Myocyte (in vitro differentiated cells): Measurements from ENCODE around the gene ZNF18. TPM values are rescaled to one million over a fixed set of nuclear protein-coding genes. Genes with fewer than 3 reads are reported as not detected.
"Not testable (repeated sequence)": the region's sequence is repeated elsewhere in the genome, so short reads cannot be mapped to it uniquely, and the experiment has no call there.

ENCODE experiments used
- DNase-seq: peaks from one replicate; pipeline ENCODE4 v3.0.0-alpha.2; 2012; ENCODE audit warnings: low read depth
- total RNA-seq: library from RNA; depleted of rRNA; stranded (reverse); fragments of >200 nt; gene quantifications from 2 replicates; pipeline ENCODE4 v1.2.3, GENCODE V29; 2014

ZNF18 gene
- total RNA-seq, 1 donor from 2014 or later: 14.3 TPM

DNA sequence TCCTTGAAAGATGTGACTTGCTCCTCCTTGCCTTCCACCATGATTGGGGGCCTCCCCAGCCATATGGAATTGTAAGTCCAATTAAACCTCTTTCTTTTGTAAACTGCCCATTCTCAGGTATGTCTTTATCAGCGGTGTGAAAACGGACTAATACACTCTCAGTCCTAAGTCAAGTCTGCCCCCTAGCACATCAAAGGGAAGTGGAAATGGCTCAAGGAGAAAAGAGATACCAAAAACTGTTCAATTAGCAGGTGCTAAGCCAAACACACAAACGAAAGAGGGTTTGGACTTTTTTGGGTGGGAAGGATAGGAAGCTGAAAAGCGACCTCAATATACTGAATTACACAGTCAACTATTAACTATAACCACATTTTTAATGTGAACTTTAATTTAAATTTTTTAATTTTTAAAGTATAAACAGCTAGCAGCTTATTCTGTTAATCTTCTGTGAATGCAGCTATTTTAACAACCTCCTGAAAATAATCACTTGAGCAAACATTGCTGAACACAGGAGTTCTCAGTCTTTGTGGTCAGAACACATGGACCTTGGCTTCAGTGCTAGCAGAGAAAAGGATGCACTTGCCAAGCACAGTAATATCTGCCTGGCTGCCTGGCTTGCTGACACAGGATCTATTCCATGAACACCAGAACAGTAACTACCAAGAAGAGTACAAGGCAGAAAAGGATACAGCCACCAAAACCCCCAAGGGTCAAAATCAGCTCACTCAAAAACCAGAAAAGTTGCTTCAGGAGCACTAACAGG, 10.9 kb downstream of the ZNF18 start:
- peak; percentile 62 for DNase-seq

DNA sequence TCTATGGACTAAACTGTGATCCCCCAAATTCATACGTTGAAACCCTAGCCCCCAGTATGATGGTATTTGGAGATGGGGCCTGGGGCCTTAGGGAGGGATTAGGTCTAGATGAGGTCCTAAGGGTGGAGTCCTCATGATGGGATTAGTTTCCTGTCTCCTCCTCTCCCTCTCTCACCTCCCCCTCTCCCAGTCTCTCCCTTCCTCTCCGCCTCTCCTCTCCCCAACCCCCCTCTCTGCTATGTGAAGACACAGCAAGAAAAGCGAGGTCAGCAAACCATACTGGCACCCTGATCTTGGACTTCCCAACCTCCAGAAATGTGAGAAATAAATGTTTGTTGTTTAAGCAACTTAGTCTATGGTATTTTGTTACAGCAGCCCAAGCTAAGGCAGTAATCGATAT, 15.4 kb downstream of the ZNF18 start:
- no peak for DNase-seq

DNA sequence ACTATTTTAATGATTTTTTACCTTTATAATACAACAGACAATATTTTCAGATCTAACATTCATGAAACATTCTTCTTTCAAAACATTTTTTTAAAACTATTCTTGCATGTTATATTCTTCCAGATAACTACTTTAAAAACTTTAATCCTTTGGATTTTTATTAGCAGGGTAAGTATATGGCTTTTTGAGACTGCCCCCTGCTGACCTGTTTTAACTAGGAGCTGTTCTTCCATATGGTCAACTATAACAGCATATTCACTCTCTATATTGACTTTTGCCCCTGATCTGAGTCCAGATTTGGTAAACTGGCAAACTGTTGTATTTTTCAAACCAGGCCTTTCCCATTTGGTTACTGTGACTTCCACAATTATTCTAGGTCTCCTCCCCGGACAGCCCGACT, 16.5 kb downstream of the ZNF18 start:
- peak; percentile 2 for DNase-seq

DNA sequence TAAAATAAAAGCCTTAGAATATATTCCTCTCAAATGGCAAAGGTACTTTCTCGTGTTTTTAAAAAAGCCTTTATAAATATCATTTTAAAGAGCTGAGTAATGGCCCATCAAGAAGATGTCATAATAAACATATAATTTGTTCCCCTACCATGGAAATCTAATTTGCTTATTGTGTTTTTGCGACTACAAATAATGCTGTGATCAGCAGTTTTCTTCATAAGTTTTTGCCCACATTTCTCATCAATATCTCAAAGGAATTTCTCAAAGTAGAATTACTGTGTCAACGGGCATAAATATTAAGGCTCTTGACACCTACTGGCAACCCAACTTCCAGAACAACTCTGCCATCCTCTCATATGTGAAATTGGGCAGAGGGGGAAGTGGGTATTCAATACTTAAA, 17.5 kb downstream of the ZNF18 start:
- DNase-seq: no peak

DNA sequence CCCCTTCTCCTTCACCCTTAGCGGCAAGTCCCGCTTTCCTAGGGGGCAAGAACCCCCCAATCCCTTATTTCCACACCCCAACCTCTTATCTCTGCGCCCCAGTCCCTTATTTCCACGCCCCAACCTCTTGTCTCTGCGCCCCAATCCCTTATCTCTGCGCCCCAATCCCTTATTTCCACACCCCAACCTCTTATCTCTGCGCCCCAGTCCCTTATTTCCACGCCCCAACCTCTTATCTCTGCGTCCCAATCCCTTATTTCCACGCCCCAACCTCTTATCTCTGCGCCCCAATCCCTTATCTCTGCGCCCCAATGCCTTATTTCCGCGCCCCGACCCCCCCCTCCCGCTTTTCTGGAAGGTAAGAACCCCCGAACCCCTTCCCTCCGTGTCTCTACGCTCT, 24.5 kb downstream of the ZNF18 start:
- not testable (repeated sequence) for DNase-seq

DNA sequence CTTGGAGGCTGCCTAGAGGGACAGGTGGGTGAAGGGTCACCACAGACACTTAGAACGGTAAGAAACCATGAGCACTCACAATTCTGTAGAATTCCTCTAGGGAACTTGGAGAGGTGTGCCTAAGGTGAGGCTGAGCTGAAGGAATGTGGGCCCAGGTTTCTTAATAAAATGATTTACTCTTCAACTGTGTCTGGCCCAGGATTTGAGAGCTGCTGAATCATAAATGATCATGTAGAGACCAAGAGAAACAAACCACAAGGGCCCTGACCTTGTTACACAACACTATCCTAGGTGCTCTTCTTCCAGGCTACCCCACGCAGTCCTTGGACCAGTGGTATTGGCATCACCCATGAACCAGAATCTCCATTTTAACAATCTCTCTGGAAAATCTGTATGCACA, 27.7 kb downstream of the ZNF18 start:
- DNase-seq: no peak

DNA sequence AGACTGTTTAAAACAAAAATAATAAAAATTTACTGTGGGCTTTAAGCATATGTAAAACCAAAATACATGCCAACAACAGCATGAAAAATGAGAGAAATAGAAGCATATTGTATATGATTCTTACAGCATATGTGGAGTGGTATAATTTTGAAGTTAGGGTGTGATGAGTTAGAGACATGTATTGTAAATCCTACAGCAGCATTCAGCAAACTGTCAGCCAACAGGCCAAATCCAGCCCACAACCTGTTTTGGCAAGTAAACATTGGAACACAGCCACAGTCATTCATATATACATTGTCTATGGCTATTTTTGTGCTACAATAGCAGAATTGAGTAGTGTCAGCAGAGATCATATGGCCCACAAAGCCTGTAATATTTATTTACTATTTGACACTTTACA, 42.3 kb downstream of the ZNF18 start:
- DNase-seq: no peak

DNA sequence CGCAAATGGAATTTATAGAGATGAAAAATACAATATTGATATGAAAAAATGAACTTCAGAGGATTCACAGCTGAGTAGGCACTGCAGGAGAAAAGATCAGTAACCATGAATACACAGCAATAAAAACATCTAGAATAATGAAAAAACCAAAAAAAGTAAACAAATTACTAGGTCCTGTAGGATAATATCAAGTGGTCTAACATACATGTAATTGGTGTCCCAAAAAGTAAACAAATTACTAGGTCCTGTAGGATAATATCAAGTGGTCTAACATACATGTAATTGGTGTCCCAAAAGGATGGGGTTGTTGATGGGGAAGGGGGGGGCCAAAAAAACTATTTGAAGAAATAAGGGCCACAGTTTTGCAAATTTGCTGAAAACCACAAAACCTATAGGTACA, 43.4 kb downstream of the ZNF18 start:
- DNase-seq: no peak

DNA sequence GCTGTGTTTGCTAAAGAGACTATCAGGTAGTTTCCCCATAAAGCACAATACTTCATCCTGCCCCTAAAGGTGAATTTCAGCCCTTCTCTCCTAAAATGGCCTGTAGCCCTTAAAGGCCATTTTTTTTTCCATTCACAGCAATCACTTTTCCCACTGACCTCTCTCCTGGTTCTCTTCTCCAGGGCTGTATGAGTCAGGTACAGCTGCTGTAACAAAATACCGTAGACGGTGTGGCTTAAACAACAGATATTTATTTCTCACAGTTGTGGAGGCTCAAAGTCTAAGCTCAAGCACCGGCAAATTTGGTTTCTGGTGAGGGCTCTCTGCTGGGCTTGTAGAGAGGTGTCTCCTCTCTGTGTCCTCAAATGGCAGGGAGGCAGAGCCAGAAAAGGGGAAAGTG, 44.7 kb downstream of the ZNF18 start:
- DNase-seq: no peak

DNA sequence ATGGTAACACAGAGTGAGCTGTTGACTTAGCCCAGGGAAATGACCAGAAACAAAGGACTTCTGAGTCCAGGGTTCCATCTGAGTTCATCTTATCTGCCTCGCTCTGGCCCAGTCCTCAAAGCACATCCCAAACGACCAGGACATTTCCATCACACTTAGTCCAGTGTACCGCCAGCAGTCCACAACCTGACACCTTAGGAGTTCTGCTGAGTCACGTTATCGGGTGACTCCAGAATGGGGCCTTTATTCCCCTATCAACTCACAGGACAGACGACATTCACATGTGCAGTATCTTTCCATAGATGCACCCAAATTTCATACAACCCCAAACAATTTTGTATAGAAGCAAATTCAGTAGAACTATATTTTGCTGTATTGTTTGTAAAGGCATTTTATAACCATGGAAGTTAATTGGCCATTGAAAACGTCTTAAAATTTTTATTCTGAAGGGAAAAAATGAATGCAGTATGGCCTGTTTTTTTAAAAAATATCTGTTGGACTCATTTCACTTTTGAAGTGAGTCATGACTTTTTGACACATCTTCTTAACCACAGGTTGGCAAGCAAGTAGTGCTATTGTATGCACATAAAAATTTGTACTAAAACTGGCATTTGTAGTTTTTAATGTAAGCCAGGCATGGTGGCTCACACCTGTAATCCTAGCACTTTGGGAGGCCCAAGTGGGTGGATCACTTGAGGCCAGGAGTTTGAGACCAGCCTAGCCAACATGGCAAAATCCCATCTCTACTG, 46.3 kb downstream of the ZNF18 start:
- DNase-seq: peak; percentile 18

DNA sequence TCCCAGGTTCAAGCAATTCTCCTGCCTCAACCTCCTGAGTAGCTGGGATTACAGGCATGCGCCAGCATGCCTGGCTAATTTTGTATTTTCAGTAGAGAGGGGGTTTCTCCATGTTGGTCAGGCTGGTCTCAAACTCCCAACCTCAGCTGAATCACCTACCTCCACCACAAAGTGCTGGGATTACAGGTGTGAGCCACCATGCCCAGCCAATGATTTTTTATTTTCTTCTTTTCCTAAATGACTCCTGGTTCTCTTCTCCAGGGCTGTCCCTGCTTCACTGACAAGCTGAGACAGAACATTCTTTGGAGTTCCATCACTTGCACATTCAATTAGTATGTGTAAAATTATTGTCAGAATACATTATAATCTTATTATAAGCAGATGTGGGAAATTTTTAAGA, 47.7 kb downstream of the ZNF18 start:
- not testable (repeated sequence) for DNase-seq

DNA sequence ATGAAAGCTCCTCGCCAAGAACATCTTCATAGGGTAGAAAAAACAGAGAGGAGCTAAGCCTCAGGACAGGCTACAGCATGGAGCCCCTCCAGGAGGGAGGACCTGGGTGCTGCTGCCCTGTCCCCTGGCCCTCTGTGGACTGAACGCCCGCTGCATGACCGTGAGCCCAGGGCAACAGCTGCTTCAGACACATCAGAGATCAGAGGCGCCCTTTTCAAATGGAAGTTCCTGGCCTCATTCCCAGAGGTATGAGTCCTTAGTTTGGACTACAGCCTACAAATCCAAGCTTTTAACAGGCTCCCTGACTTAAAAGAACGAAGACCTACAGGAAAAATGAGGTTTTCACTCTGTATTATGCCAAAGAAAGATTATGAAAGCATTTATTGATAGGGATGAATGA, 48.5 kb downstream of the ZNF18 start:
- peak; percentile 91 for DNase-seq

DNA sequence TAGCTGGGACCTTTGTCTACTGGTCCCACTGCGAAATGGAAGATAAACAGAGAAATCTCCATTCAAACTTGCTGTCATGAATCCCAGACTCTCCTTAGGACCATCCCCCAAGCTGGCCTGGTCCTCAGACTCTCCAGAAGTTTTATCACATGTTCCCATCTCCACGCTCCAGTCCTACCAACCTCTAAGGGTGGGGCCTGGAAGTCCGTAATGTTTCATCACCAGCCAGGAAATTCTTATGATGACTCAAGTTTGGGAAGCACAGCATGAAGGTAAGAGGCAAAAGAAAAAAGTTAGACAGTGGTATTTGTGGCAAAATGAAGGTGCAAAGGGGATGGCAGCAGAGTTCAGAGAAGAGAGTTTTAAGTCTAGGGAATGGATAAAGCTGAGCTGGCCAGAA, 52.7 kb downstream of the ZNF18 start:
- no peak for DNase-seq

DNA sequence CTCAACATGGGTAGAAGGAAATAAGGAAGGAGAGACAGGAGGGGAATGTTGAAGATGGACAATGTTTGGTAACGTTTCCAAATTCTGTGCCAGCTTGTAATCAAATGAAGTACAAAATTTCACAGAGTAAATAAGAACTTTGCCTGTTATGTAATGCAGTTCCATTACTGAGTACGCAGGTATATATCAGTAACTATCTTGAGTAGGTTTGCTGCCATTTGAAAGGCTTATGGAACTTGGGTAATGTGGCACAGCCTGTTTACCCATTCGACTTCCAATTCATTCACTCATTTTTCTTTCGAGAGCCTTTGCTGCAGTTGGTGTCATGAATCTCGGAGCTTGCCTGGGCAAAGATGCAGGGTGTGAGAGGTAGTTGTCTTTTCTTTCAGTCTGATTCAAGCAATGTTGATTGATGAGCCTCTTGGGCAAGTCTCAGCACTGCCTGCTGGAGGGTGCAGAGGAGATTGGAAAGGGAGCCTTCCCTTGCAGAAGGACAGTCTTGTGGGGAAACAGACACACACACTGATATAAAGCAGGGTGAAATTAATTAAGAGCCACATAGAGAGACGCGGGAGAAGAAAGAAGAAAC, 53.4 kb downstream of the ZNF18 start:
- DNase-seq: no peak

DNA sequence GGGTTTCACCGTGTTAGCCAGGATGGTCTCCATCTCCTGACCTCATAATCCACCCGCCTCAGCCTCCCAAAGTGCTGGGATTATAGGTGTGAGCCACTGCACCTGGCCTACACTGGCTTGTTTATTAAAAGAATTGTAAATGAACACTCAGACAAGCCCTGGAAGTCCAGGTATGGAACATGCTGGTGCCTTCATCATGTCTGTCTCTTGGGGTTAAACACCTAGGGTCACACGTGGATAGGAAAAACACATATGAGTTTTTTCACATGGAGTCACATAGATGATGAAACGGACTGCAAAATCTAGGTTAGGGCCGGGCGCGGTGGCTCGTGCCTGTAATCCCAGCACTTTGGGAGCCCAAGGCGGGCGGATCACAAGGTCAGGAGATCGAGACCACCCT, 54.2 kb downstream of the ZNF18 start:
- not testable (repeated sequence) for DNase-seq

DNA sequence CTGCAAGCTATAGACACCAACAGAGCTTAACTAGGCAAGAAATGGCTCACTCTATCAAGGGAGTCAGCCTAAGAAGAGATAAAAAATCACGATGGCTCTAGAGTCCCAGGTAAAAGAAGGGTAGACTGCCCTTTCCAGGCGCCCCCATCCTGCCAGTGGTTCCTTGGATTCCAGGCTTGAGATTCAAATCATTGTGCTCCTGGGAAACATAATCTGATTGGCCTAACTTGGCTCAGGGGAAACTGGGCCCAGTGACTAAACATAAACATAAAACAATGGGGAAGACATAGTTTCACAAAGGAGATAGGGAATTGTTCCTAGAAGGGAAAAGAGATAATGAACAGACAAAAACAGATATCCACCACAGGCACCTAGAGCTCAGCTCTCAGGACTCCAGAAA, 56.4 kb downstream of the ZNF18 start:
- no peak for DNase-seq

DNA sequence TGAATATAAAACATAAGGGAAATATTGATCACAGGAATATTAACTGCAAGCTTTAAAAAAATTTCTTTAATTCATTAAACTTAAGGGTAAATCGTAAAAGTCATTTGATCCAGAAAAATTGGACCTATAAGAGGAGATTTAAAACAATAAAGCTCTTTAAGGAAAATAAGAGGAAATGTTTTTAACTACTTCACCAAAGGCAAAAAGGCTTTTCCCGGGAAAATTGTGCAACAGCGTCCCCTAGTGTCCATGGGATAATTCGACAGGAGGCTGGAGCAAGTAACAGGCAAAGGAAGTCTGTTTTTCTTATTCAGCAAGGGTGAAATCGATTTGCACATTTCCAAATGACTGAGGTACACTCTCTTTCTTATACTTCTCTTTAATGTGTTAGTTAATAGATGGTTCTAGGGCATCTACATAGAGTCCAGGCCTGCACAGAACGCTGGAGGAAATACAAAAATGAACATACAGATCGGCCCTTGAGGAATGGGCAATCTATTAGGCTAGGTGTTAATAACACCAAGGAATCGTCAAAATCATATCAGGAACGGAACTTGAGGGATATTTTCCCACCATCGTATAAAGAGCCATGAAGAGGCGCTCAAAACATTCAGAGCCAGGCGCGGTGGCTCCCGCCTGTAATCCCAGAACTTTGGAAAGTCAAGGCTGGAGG, 61.4 kb downstream of the ZNF18 start:
- DNase-seq: peak; percentile 66

DNA sequence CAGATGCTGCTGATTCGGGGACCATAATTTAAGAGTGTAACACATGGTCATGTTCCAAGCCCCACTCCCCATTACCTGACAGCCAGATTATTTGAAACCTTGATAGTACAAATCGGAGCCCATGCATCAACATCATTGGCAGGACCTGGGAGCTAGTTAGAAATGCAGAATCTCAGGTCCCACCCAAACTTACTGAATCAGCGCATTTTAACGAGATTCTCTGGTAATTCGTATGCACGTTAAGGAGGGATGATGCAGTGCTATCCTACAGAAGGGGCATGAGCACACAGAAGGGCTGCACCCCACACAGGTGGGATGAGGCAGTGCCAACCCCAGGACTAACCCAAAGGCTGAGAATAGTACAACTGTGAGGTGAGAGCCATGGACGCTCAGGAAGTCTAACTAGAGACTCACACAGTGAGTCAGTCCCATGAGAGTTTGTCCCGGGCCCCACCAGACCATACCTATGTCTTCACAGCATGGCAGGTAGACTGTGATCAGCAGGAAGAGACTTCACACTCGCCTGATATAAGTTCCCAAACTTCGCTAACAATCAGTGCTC, 64.9 kb downstream of the ZNF18 start:
- DNase-seq: no peak

DNA sequence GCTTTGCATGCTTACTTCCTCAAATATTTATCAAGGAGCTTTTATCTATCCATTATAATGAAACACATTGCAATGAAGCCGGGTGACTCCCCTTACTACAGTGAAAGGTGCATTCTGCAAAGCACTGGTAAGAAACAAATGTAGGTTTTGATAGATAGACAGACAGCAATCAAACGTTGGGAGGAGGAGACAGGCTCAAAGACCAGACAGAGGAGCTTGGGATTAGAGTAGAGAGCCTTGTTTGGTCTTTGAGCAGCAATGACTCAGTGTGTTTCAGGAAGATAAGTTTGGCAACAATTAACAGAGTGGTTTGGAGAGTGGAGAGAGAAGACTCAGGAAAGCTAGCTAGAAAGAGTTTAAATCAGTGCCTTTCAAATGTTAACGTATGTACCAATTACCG, 68.8 kb downstream of the ZNF18 start:
- DNase-seq: no peak
